Mammary epithelial cell (primary cell): ENCODE results near the gene KIF17.

Source experiments
- CTCF ChIP-seq, 2 donors: IDR thresholded peaks in 1 of 2; conservative IDR thresholded peaks in 1 of 2; 2 replicates each; pipeline ENCODE4 v1.5.1; 2011 to 2012; ENCODE audit warnings: inconsistent platforms in 2 of 2, low read length in 2 of 2, mild to moderate bottlenecking in 2 of 2, control low read depth in 1 of 2, low read depth in 1 of 2; ENCODE audit not compliant: insufficient read depth in 1 of 2; ENCODE audit errors: extremely low read depth in 1 of 2
- EZH2 ChIP-seq: IDR thresholded peaks from 2 replicates; pipeline ENCODE4 v1.6.1; 2012; ENCODE audit warnings: low read length, inconsistent platforms, borderline replicate concordance

- TF ChIP-seq CTCF (conservative IDR thresholded peaks at IDR 0.05 in 1 of 2, IDR thresholded peaks at IDR 0.05 in 1 of 2; ENCODE audit: extremely low read depth in 1 of 2, insufficient read depth in 1 of 2, low read depth in 1 of 2, low read length in 2 of 2) (no peak), EZH2 (no peak)
Measured at GRCh38 chr1:20684651-20685050, 33.2 kb downstream of the KIF17 start.
